Central memory CD4-positive, alpha-beta T cell (primary cell): Measurements from ENCODE around the gene NACA.
"Not testable (repeated sequence)": the region's sequence is repeated elsewhere in the genome, so short reads cannot be mapped to it uniquely, and the experiment has no call there.

ENCODE experiments used
- DNase-seq: peaks from one replicate; pipeline ENCODE4 v3.0.0; 2022

The NACA gene

GRCh38 chr12:56723889-56724700 lies 1.0 kb downstream of the NACA start:
- peak; percentile 8 for DNase-seq

GRCh38 chr12:56723352-56723751 lies 1.7 kb downstream of the NACA start:
- DNase-seq, result no peak

DNA sequence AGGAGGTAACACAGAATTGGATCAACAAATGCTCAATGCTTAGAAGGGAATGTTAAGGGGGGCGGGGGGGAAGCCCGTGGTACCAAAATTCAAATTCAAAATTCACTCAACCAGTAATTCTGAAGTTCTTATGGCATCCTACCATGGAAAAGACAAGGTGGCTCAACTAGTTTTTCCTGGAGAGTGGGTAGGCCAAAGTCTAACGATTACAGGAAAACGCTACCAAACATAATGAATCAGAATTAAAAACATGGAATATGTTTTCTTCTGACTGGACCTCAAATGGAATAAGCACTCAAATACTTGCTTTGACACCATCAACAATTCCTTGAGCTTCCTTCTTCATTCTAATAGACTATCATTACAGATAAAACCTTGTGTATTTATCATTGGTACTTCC lies 2.3 kb downstream of the NACA start:
- DNase-seq, result no peak

DNA sequence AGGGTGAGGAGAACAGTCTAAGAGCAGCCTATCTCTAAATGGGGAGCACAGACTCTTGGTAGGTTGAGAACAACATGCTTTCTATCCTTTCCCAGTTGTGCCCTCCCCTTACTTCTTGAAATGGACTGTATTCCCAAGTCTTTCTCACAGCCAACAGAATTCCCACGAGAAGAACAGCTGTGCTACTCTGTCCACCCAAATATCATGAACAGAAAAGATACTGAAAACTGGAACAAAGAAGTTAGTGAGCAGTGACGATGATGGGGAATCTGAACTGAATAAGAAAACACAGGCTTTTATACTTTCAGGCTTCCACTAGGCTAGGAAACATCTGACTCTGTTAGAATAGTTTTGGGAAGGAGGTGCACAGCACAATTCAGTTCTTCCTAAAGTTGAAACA lies 3.4 kb downstream of the NACA start:
- DNase-seq, result no peak

DNA sequence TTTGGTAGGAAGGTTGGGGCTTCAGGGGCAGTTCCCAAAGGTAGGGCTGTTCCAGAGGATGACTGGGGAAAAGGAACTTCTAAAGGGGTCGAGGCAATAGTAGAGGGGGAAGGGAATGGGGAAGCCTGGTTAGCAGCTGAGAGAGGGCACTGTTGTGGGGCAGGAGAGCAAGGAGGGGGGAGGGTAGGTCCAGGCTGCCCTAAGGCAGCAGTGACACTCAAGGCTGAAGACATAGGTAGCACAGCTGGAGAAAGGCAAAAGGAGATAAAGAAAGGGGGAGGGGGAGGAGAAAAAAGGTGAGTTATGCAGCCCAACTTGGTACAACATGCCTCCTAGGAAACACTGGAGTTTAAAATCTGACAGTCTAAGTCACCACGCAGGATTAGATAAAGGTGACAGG lies 3.9 kb downstream of the NACA start:
- no peak for DNase-seq

DNA sequence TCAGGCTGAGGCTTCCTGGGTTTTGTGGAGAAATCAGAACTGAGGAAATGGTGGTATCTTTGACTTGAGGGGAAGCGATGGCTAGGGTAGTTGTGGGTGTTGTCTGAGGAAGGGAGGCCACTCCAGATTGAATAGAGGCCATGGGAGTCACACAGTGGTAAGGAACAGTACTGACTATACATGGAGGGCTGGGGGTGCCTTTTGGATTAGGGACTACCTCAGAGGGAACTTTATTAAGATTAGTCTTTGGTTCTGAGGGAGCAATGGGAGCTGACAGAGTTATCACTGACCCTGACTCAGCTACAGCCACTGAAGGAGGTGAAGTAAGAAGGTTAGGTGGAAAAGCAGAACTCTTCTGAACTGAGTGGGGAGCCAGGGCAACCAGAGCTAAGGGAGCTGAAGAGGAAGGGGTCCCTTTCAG lies 4.4 kb downstream of the NACA start:
- DNase-seq, result no peak

GRCh38 chr12:56719056-56719455 lies 6.0 kb downstream of the NACA start:
- DNase-seq, result no peak

DNA sequence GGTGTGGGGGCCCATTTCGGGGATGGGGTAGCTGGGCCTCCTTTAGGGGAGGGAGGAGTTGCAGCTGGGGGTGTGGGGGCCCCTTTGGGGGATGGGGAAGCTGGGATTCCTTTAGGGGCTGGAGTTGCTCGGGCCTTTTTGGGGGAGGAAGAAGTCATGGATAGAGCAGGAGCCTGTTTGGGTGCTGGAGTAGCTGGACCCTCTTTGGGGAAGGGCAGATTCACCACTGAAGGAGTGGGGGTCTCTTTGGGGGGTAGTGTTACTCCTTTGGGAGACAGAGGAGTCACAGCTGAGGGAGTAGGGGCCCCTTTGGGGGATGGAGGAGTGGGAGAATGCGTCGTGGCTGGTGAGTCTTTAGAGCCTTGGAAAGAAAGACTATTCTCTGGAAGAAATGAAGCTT lies 6.5 kb downstream of the NACA start:
- no peak for DNase-seq

DNA sequence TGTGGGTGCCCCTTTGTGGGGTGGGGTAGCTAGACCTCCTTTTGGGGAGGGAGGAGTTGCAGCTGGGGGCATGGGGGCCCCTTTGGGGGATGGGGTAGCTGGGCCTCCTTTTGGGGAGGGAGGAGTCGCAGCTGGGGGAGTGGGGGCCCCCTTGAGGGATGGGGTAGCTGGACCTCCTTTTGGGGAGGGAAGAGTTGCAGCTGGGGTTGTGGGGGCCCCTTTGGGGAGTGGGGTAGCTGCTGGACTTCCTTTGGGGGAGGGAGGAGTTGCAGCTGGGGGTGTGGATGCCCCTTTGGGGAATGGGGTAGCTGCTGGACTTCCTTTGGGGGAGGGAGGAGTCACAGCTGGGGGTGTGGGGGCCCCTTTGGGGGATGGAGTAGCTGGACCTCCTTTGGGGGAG lies 7.0 kb downstream of the NACA start:
- no peak for DNase-seq

- no peak for DNase-seq
These were observed 7.9 kb downstream of the NACA start for GRCh38 chr12:56716933-56717880.

DNA sequence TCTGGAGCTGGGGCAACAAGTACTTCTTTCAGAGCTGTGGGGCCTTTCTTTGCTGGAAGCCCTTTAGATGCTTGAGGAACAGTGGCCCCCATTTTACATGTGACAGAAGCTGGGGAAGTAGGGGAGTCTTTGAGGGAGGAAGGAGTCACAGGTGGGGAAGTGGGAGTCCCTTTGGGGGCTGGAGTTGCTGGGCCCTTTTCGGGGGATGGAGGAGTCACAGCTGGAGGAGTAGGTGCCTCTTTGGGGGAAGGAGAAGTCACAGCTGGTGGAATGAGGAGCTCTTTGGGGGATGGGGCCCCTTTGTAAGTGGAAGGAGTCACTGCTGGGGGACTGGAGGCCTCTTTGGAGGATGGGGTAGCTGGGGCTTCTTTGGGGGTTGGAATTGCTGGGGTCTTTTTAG lies 8.6 kb downstream of the NACA start:
- DNase-seq, result no peak

GRCh38 chr12:56715798-56716197 lies 9.3 kb downstream of the NACA start:
- DNase-seq, result no peak

DNA sequence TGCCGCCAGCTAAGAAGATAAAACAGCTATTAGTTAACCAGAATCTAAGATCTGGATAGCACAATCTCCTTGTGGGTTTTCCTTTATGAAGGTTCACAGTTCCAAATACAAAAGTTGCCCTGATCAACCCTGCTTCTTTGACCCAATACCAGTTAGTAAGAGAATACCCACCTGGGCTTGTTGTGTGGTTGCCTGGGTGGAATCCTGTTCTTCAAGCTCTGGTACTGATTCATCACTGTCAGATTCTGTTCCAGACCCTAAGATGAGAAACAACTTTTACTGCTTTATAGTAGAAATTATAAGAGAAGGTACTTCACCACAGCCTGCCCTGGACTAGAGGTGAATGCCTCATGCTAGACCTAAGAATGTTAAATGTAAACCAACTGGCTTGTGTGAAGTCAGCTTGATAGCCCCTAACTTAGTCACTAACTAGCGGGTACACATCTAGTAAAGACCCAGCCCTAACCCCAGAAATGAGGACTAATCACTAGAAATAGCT lies 10.6 kb downstream of the NACA start:
- DNase-seq, result no peak

GRCh38 chr12:56713345-56713744 lies 11.8 kb downstream of the NACA start:
- no peak for DNase-seq

DNA sequence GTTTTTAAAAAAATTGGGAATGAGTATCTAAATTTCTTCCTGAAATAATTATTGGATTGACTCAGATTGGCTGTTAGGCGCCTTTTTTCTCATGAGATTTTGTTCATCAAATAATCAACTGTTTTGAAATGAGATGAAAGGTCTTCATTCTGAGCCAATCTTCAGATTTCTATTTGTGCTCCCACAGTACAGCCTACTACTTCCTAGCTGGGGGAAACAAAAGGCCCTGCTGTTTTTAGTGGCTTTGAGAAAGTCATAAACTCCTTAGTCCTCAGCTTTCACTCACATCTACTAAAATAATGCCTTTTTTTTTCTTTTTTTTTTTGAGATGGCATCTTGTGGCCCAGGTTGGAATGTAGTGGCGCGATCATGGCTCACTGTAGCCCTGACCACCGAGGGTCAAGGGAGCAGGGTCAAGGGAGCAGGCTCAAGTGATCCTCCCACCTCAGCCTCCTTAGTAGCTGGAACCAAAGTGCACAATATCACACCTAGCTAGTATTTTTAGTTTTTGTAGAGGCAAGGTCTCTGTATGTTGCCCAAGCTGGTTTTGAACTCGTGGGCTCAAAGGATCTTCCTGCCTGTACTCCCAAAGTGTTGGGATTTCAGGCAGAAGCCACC lies 15.2 kb downstream of the NACA start:
- no peak for DNase-seq

DNA sequence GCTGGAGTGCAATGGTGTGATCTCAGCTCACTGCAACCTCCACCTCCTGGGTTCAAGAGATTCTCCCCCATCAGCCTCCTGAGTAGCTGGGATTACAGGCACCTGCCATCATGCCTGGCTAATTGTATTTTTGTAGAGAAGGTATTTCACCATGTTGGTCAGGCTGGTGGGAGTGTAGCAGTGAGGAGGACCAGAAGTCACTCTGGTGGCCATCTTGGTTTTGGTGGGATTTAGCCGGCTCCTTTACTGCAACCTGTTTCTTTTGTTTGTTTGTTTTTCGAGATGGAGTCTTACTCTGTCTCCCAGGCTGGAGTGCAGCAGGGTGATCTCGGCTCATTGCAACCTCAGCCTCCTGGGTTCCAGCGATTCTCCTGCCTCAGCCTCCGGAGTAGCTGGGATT lies 20.6 kb downstream of the NACA start:
- not testable (repeated sequence) for DNase-seq

- no peak for DNase-seq
These were observed 26.0 kb downstream of the NACA start for GRCh38 chr12:56699020-56699661.

GRCh38 chr12:56695327-56696101 lies 29.6 kb downstream of the NACA start:
- DNase-seq, result no peak

GRCh38 chr12:56694161-56694560 lies 30.9 kb downstream of the NACA start:
- DNase-seq, result no peak

GRCh38 chr12:56688846-56689109 lies 36.3 kb downstream of the NACA start:
- no peak for DNase-seq

DNA sequence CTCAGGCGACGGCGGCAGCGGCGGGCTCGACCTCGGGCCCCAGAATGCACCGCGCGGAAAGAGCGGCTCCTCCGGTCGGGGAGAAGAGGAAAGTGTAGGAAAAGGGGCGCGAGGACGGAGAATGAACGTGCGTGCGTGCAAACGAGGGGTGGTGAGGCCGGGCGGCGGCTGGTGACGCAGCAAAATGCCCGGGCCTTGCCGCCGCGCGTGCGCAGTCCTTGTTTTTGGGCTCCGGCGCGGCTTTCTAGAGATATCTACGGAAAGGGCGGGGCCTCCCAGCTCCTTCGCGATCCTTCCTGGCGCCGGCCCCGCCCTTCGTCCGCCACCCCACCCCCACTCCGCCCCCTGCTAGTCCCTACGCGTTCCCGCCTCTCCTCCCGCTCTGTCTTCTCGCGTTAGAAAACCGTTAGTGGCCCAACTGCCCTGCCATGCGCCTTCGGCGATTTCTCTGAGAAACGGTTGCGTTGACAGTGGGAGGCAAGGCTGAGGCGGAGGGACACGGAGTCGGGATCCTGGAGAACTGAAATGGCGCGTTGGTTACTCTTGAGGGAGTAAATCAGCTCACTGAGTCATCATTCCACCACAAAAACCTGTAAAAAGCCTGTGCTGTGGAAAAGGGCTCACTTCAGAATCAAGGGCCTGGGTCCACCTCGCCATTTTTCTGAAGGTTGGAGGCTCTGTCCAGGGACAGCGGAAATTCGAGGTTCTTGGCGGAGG lies 36.8 kb downstream of the NACA start, which contains the start of gene PTGES3:
Gene PTGES3, minus strand, starts transcription at position 156 of the 717 bp plus-strand sequence. CDS start 285 bp downstream, outside the sequence.
- peak; percentile 98 for DNase-seq
